CD14-positive monocyte (primary cell): ENCODE results near the gene HCAR2. TPM values are rescaled to one million over a fixed set of nuclear protein-coding genes. Genes with fewer than 3 reads are reported as not detected.

ENCODE experiments used
- DNase-seq, 3 donors: peaks; one replicate each; pipeline ENCODE4 v3.0.0-alpha.2; 2011 to 2022
- H2AFZ ChIP-seq: 2 replicates; pipeline ENCODE4 v1.6.0; 2012; ENCODE audit warnings: mild to moderate bottlenecking, low read depth, low read length, inconsistent platforms; ENCODE audit not compliant: insufficient read depth, poor library complexity, severe bottlenecking
- H3K27ac ChIP-seq, 2 donors: 1 replicate in 1 of 2; 2 replicates in 1 of 2; pipeline ENCODE4 v1.5.1; 2012 to 2013; ENCODE audit warnings: low read length in 2 of 2, control low read depth in 1 of 2, inconsistent platforms in 1 of 2, low read depth in 1 of 2, mild to moderate bottlenecking in 1 of 2
- H3K27me3 ChIP-seq, 2 donors: one replicate each; pipeline versions ENCODE4 v1.6.0 to v1.6.1; 2011 to 2013; ENCODE audit warnings: low read length in 2 of 2; ENCODE audit not compliant: control insufficient read depth in 2 of 2, insufficient read depth in 2 of 2
- H3K36me3 ChIP-seq, 2 donors: replicated peaks in 1 of 2; 1 replicate in 1 of 2; 2 replicates in 1 of 2; pipeline versions ENCODE4 v1.5.1 to v1.6.1; 2012 to 2013; ENCODE audit warnings: low read length in 2 of 2, control low read depth in 1 of 2, inconsistent platforms in 1 of 2, mild to moderate bottlenecking in 1 of 2; ENCODE audit not compliant: insufficient read depth in 2 of 2, control insufficient read depth in 1 of 2
- H3K4me1 ChIP-seq, 2 donors: 1 replicate in 1 of 2; 2 replicates in 1 of 2; pipeline versions ENCODE4 v1.5.1 to v1.6.1; 2012 to 2013; ENCODE audit warnings: low read length in 2 of 2, control low read depth in 1 of 2, inconsistent platforms in 1 of 2, mild to moderate bottlenecking in 1 of 2, moderate library complexity in 1 of 2; ENCODE audit not compliant: insufficient read depth in 2 of 2, control insufficient read depth in 1 of 2
- H3K4me2 ChIP-seq: replicated peaks from 2 replicates; pipeline ENCODE3; 2012; ENCODE audit warnings: low read length, moderate library complexity, mild to moderate bottlenecking; ENCODE audit not compliant: poor library complexity, severe bottlenecking; ENCODE audit errors: extremely low read depth
- H3K4me3 ChIP-seq, 3 experiments: fragments of 200-600 bp in 1 of 3; sonication (generic) in 1 of 3; replicated peaks in 1 of 3; 1 replicate in 2 of 3; 2 replicates in 1 of 3; pipeline ENCODE4 v1.5.1; 2011 to 2013; ENCODE audit warnings: low read length in 3 of 3, mild to moderate bottlenecking in 3 of 3, control low read depth in 2 of 3, low read depth in 2 of 3, inconsistent platforms in 1 of 3, moderate library complexity in 1 of 3
- H3K79me2 ChIP-seq: 2 replicates; pipeline ENCODE4 v1.6.0; 2012; ENCODE audit warnings: mild to moderate bottlenecking, control low read depth, inconsistent platforms, low read length, moderate library complexity; ENCODE audit not compliant: insufficient read depth
- H3K9ac ChIP-seq: 2 replicates; pipeline ENCODE4 v1.6.0; 2017; ENCODE audit warnings: low read length, mild to moderate bottlenecking; ENCODE audit not compliant: insufficient read depth, poor library complexity, severe bottlenecking
- H3K9me3 ChIP-seq, 2 donors: replicated peaks in 1 of 2; 1 replicate in 1 of 2; 2 replicates in 1 of 2; pipeline versions ENCODE4 v1.5.1 to v1.6.1; 2012 to 2013; ENCODE audit warnings: low read length in 2 of 2, control low read depth in 1 of 2; ENCODE audit not compliant: control insufficient read depth in 1 of 2, insufficient read depth in 1 of 2
- H4K20me1 ChIP-seq: 2 replicates; pipeline ENCODE4 v1.6.0; 2012; ENCODE audit warnings: mild to moderate bottlenecking, low read length, control low read depth, moderate library complexity; ENCODE audit not compliant: insufficient read depth
- H3K27ac Mint-ChIP-seq, 7 donors: one replicate each; pipeline ENCODE4 v1.8.0; 2020; ENCODE audit warnings: mild to moderate bottlenecking in 7 of 7, mixed read lengths in 7 of 7, moderate library complexity in 6 of 7, inconsistent platforms in 2 of 7
- H3K27me3 Mint-ChIP-seq, 3 donors: one replicate each; pipeline ENCODE4 v1.8.0; 2021 to 2022; ENCODE audit warnings: low read depth in 3 of 3, mild to moderate bottlenecking in 3 of 3, mixed read lengths in 3 of 3, moderate library complexity in 3 of 3, inconsistent platforms in 1 of 3
- H3K36me3 Mint-ChIP-seq, 2 donors: one replicate each; pipeline ENCODE4 v1.8.0; 2020; ENCODE audit warnings: mixed read lengths in 2 of 2, inconsistent platforms in 1 of 2, mild to moderate bottlenecking in 1 of 2
- H3K4me1 Mint-ChIP-seq: one replicate; pipeline ENCODE4 v1.8.0; 2020; ENCODE audit warnings: mild to moderate bottlenecking, mixed read lengths
- H3K4me3 Mint-ChIP-seq, 2 donors: one replicate each; pipeline ENCODE4 v1.8.0; 2020; ENCODE audit warnings: mild to moderate bottlenecking in 2 of 2, mixed read lengths in 2 of 2, moderate library complexity in 1 of 2
- H3K9me3 Mint-ChIP-seq, 7 donors: one replicate each; pipeline ENCODE4 v1.8.0; 2020 to 2022; ENCODE audit warnings: mixed read lengths in 7 of 7, mild to moderate bottlenecking in 6 of 7, moderate library complexity in 6 of 7, inconsistent platforms in 2 of 7
- CTCF ChIP-seq: fragments of 200-600 bp; IDR thresholded peaks from one replicate; pipeline ENCODE4 v1.8.0; 2022; ENCODE audit warnings: antibody characterized with exemption, mild to moderate bottlenecking
- whole genome bisulfite sequencing: methylation state at CpG from one replicate; pipeline ENCODE4 v1.1.5; 2013; ENCODE audit warnings: missing lambda C conversion rate; ENCODE audit not compliant: insufficient coverage; 5-methylcytosine and 5-hydroxymethylcytosine counted together
- intact Hi-C, 2 donors: fragments of 100-400 bp; cut with micrococcal nuclease; formaldehyde crosslinking; loops; one replicate each; pipeline versions ENCODE4 v1.15.0 to v1.15.1; 2023
- polyA plus RNA-seq, 3 donors: library from polyadenylated mRNA; depleted of rRNA in 1 of 3; unstranded in 2 of 3; stranded (reverse) in 1 of 3; fragments of 300-500 nt in 2 of 3; fragments of >200 nt in 1 of 3; fragmentation: Illumina TruSeq in 2 of 3; gene quantifications; 1 replicate in 2 of 3; 2 replicates in 1 of 3; pipeline ENCODE4 v1.2.3, GENCODE V29; 2012 to 2021

Gene HCAR2
- polyA plus RNA-seq, 3 donors, result 8.1 to 31.2 (median 13.0) TPM

GRCh38 chr12:122730215-122731014 is 27.3 kb upstream of the HCAR2 start, which contains the start of gene HCAR1:
Gene HCAR1 (minus strand): TSS chr12:122730844. CDS start chr12:122730339, 505 bp downstream.
- no peak within 1 kb of the TSS for H3K4me3 ChIP-seq
- WGBS, result 91% methylated on average over 26 of the region's 32 CpGs
- H3K4me3 Mint-ChIP-seq, result peak within 1 kb of the TSS; percentile 39 to 53

More at GRCh38 chr12:122730215-122731014, 27.3 kb upstream of the HCAR2 start, which contains the start of gene HCAR1:
- intact Hi-C loops, result loop anchor here in 1 of 2 donors (10.0 kb wide), 1 partner anchor 46 kb away; no protein-coding TSS in a partner anchor
- TF ChIP-seq CTCF, result no peak
- no peak within 1 kb of the TSS for H3K9ac ChIP-seq
- Mint-ChIP-seq H3K9me3 (peaks cover 0 to 6% (median 0%) of the 10 kb centered on the region in 7 donors), H3K27ac (peak within 1 kb of the TSS in 4 of 7 donors; percentile 2 to 65 (median 32)), H3K4me1 (peaks cover 42% of the 10 kb centered on the region), H3K27me3 (peaks cover 6 to 12% (median 11%) of the 10 kb centered on the region in 3 donors), H3K36me3 (peaks cover 0 to 3% of the 10 kb centered on the region in 2 donors)
- no peaks in the 10 kb centered on the region for H3K36me3 ChIP-seq
- H3K79me2 ChIP-seq, result no peaks in the 10 kb centered on the region
- peaks cover 34 to 41% of the 10 kb centered on the region in 2 donors for H3K4me1 ChIP-seq
- DNase-seq, result no peak
- no peak within 1 kb of the TSS for H3K4me2 ChIP-seq
- H2AFZ ChIP-seq, result no peak within 1 kb of the TSS
- H3K9me3 ChIP-seq, result no peaks in the 10 kb centered on the region
- peaks cover 0 to 5% of the 10 kb centered on the region in 2 donors for H3K27me3 ChIP-seq
- H4K20me1 ChIP-seq, result no peaks in the 10 kb centered on the region
- H3K27ac ChIP-seq, result no peak within 1 kb of the TSS
